CD4-positive, alpha-beta T cell treated with Interleukin-17A for 1 hour (primary cell): ENCODE results near the gene SLC24A1.

Source experiments
- DNase-seq: peaks from one replicate; pipeline ENCODE4 v3.0.0-alpha.2; 2020

SLC24A1 gene

DNA sequence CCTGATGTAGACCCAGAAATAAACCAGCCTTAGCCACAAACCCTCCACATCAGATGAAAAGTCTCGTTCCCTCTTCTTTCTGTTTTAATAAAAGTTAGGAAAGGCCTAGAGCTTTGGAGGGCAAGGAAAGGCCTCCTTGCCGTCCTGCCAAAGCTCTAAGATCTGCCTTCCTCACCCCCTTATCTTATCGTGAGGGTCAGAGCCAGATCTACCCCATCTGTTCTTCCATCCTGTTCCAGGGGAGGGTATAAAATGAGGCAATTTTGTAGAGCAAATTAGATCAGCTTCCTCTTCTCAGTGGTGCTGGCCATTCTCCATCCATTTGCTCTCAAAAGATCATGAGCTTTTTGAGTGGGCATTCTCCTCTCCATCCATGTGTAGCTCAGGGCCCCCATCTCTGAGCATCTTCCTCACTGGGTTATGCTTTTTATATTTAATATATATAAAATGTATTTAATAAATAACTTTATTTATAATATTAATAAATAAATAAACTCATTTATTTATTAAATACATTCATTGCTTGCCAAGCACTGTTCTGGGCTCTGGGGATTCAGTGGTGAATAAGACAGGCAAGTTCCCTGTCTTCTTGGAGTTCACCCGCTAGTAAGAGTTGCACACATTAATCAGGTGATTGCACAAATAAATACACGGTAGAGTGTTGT lies 2.0 kb upstream of the SLC24A1 start:
- DNase-seq = no peak

DNA sequence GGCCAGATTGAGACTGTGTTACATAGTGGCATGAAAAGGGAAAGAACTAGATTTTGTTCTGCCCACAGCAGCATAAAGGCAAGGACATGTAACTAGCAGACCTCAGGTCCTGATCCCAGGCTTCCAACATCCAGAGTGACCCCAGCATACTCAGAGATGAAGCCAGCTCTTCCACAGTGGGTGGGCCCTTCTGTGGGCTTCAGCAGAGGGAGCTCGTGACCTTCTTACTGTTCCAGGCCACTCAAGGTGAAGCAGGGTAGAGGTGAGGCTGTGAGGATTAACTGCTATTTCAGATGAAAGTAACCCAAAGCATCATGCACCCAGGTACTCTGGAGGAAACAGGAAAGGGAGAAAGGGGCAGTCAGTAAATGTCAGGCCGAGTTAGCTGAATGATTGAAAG lies 905 bp upstream of the SLC24A1 start:
- no peak for DNase-seq

DNA sequence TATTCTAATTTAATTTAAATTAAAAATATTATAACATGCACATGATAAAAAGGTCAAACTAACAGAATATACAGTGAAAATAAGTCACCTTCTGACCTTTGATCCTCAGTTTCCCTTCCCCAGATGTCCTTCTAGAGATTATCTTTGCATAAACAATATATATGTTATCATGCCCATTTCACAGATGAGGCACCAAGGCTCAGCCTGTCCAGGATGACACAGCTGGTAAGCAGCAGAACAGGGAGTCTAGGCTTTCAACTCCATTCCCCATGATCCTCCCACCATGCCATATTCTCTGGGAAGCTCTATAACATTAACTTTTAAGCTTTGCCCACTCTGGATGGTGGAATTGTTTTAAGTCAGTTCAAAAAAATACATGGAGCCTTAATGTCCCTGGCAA lies 1.4 kb downstream of the SLC24A1 start:
- no peak for DNase-seq

DNA sequence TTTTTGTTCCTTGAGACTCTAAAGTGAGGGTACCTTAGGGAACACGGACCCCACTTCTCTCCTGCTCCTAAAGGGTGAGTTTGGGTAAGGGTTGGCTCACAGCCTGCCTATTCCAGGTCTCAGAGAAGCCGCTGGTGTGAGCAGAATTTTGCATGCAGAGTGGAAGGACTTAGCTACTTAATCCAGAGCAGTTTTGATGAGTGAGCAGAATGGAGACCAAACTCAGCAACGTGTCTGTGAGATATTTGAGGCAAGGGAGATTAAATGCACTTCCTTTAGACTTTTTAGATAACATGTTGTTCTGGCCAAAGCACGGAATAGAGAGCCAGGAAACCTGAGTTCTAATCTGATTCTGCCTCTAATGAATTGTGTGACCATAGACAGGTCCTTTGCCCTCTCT lies 5.1 kb downstream of the SLC24A1 start:
- DNase-seq = no peak

DNA sequence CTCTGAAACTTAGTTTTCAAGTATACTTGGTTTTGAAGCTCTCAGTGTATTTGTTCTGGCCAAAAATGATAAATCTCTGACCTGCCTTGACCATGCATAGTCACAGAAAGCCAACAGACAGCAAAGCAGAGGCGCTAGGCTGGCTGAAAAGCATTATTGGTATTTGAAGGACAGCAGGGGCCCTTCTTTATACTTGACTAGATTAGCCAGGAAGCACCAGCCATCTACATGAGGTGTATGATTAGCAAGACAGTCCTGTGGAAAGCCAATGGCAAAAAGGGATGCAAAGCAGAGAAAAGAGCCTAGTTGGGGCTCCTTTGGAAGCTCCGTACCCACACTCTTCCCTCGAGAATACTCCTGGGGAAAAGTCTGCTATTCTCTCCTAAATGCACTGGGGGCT lies 7.8 kb downstream of the SLC24A1 start:
- no peak for DNase-seq

DNA sequence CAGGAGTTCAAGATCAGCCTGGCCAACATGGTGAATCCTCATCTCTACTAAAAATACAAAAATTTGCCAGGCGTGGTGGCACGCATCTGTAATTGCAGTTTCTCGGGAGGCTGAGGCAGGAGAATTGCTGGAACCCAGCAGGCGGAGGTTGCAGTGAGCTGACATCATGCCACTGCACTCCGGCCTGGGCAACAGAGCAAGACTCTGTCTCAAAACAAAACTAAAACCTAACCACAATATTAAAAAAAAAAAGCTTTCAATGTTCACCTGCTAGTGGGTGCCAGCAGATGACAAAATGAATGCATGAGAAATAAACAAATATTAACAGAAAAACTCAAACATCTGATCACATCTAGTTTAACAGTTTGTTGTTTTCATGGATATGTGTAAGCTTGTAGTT lies 9.0 kb downstream of the SLC24A1 start:
- DNase-seq = peak; percentile 7

DNA sequence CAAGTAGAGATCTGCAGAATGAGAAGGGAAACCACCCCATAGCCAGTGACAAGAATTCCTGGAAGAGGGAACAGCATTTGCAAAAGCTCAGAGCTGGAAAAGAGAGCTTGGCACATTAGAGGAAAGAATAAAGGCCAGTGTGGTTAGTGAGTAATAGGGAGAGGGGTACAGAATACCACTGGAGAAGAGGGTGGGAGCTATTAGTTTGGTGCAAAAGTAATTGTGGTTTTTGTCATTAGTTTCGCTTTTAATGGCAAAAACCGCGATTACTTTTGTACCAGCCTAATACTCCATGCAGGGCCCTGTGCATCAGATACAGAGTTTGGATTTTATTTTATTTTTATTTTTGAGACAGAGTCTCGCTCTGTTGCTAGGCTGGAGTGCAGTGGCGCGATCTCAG lies 9.8 kb downstream of the SLC24A1 start:
- peak; percentile 31 for DNase-seq

DNA sequence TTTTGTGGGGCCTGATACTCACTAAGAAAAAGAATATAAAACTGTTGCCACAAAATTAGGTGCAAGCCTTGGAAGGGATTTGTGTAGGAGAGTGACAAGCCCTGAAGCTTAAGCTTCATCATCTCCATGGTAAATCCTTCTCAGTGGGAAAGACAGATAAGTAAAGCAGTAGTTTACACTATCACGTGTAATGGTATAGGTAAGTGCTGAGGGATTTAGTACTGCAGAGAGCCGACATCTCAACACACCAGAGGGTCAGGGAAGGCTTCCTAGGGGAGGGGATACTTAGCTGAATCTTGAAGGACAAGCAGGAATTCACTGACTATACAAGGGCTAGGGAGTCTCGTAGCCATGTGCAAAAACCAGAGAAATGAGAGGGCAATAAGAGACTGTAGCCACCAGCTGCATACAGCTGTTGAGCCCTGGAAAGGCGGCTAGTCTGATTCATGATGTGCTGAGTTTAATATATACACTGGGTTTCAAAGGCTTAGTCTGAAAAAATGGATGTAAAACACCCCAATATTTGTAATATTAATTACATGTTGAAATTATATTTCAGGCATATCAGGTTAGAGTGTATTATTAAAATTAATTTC lies 11.1 kb downstream of the SLC24A1 start:
- no peak for DNase-seq

DNA sequence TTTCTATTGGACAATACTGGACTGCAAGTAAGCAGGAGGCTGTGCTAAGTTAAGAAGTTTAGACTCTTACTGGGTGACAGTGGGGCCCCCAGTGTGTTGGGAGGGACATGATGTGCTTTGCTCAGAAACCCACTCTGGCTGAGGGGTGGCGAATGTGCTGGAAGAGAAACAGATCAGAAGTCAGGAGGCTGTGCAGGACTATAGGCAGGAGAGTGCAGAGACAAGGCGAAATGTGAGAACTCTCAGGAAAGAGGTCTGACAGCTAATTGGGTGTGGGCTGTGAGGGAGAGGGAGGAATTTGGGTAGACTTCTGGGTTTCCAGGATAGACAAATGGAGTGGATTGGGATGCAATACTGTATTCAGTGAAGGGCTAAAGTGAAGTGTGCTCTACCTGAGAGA lies 12.0 kb downstream of the SLC24A1 start:
- DNase-seq = no peak

DNA sequence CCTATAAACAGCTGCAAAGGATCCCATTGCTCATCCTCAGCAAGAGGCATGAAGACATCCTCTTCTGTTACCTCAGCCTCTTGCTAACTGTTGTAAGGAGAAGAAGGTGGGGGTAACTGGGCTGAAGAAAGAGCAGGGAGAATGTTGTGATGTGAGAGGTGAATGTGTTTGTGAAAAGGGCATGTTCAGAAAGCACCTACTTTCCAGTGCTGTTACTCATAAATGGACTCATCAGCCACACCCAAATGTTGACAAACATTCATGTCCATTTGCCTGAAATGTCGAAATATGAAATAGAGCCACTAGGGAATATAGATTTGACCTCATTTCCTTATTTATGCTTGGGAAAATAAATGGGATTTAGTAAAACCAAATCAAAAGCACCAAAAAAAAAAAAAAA lies 12.6 kb downstream of the SLC24A1 start:
- DNase-seq = no peak

DNA sequence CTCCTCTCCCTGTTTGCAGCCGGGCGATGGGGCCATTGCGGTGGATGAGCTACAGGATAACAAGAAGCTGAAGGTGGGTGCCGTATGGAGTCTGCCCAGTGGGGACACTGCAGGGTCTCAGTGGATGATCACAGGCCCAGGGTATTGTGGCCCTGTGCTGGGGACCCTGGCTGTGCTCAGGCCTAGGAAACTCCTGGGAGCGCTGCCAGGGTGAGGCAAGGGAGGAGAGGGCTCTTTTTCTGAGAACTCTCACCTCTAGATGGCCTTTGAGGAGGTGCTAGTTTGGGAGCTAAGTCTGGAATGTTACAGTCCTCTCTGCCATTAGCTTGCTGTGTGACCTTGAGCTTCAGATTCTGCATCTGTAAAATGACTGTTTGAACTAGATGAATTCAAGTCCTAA lies 16.4 kb downstream of the SLC24A1 start:
- no peak for DNase-seq

DNA sequence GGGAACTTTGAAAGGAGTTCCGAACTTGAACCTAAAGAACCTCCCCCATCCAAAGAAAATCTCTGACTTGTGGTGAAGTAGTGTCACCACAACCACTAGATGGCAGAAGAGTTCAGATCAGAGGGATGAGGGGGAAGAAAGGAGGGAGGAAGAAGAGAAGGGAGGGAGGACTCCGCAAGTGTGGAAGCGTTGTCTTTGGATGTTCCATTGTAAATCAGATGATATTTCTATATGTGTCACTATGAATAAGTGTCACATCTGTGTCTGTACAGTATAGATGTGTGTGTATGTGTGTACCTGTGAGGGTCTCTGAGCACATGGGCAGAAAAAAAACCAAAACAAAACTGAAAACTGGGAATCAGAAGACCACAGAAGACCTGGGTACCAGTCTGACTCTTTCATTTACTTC lies 16.9 kb downstream of the SLC24A1 start:
- peak; percentile 79 for DNase-seq

DNA sequence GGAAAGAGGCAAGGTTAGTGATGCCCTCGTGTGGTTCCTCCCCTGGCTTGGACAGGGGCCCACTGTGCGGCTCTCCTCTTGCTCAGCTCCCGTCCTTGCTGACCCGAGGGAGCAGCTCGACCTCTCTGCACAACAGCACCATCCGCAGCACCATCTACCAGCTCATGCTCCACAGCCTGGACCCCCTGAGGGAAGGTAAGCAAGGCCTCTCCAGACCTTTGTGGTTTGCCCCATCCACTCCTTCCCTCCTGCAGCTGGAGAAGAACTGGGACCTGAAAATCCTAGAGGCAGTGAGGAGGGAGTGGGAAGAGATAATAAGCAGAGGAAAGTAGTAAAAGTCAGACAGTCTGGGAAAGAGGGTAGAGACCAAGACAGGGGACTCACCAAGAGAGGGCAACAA lies 17.8 kb downstream of the SLC24A1 start:
- DNase-seq = no peak

DNA sequence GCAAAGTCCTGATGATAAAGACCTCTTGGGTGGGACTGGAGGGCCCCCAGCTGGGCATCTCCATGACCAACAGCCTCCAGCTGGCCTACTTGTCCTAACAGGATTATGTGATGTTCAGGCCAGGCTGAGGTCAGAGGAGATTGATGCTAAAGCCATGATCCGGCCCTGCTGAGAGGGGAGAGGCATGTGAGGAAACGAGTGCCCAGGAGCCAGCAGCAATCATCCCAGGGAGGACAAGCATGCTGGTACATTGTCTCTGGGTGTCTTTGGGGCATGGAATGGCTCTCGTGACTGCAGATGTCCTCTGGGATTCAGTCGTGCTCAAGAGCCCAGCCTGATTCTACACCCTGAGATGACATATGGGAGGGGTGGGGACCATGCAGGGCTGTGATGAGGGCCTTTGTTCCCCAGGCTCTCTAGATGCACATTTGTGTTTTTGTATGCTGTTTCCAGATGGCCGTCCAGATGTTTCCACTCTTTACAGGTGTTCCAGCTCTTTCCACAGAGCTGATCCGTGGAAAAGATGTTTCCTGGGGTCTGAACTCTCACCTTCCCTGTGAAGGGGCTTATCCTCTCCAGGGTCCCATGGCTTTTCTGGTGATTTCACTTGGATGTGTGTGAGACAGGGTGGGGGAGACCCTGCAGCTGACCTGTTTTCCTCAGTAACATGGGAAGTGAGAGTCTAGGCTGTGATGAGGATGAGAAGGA lies 20.2 kb downstream of the SLC24A1 start:
- no peak for DNase-seq

DNA sequence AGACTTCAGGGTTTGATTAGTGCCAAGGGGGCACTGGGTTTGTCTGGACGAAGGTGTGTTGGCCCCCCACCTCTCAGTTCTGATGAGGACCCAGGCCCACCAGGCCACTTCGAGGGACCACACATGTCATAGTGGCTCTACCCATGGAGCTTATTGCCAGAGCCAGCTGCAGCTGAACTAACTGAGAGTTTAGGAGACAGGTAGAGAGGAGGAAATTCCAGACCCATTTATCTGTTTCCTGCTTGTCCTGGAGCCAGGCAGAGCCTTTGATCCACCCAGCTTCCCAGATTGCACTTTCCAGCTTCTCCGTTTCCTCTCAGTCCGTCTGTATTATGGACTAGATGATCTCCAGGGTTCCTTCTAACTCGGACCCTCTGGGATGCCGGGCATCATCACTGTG lies 20.9 kb downstream of the SLC24A1 start:
- DNase-seq = no peak

DNA sequence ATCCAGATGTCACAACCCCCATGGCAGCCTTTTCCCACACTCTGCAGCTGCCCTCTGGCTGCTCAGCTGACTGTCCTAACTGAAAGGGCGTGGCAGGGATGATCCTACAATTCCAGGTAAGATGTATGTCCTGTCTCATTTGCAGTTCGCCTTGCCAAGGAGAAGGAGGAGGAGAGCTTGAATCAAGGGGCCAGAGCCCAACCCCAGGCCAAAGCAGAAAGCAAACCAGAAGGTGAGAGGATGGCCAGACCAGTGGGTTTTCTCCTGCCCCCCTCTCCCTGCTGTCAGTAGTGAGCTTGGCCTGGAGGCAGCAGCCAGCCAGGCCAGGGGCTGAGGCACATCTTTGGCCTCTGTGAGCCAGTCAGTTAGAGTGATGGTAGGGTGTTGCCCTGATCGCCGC lies 22.5 kb downstream of the SLC24A1 start:
- no peak for DNase-seq

DNA sequence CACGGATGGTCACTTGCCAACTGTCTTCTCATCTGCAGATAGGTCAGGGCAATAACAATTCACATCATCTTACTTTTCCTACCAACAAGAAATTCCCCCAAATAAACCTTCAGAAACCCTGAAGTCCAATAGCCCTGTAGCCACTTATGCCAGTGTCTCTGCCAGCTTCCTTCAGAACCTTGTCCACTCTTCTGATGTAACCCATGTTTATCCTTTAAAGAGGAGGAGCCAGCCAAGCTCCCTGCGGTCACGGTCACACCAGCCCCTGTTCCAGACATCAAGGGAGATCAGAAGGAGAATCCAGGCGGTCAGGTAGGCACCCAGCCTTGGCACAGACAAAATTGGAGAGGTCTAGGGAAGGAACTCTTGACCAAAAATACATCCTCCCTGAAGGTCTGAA lies 23.7 kb downstream of the SLC24A1 start:
- no peak for DNase-seq

DNA sequence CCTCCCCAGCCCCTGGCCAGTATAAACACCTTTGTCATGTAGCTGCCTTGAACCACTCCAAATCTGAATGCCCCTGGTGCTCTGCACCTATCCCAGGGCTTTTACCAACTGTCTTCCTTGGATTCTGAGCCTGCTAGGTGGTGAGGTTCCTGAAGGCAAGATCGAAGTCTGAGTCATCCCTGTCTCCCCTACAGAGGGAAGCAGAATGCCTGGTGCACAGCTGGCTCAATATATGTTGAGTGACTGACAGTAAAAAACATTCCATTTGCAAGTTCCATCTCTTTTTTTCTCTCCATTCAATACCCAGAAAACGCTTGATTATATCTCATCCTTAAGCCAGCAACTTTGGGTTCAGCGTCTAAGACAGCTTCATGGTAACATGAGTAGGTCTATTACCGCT lies 24.7 kb downstream of the SLC24A1 start:
- no peak for DNase-seq

DNA sequence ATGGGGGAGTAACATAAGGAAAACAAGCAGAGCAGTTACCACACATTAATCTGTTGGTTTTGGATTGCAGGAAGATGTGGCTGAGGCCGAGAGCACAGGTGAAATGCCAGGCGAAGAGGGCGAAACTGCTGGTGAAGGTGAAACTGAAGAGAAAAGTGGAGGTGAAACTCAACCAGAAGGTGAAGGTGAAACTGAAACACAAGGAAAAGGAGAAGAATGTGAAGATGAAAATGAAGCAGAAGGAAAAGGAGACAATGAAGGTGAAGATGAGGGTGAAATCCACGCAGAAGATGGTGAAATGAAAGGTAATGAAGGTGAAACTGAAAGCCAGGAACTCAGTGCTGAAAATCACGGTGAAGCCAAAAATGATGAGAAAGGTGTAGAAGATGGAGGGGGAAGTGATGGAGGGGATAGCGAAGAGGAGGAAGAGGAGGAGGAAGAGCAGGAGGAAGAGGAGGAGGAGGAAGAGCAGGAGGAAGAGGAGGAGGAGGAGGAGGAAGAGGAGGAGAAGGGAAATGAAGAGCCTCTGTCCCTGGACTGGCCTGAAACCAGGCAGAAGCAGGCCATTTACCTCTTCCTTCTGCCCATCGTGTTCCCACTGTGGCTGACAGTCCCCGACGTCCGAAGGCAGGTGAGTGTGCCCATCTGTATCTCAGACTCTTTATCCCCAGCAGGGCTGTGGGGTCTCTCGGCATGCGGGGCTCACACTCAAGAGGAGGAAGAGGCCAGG lies 28.7 kb downstream of the SLC24A1 start:
- no peak for DNase-seq

DNA sequence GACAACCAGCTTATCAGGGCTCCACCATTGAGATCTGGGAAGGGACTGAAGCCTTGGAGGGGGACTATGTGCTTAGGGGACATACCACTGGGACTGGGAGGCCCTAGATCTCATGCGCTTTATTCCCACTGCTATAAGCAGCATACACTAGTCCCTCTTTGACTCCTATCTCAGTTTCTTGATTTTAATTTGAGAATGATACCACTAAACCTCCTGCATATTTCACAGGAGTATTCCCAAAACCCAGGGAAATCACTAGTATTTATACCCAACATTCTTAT lies 29.2 kb downstream of the SLC24A1 start:
- no peak for DNase-seq

DNA sequence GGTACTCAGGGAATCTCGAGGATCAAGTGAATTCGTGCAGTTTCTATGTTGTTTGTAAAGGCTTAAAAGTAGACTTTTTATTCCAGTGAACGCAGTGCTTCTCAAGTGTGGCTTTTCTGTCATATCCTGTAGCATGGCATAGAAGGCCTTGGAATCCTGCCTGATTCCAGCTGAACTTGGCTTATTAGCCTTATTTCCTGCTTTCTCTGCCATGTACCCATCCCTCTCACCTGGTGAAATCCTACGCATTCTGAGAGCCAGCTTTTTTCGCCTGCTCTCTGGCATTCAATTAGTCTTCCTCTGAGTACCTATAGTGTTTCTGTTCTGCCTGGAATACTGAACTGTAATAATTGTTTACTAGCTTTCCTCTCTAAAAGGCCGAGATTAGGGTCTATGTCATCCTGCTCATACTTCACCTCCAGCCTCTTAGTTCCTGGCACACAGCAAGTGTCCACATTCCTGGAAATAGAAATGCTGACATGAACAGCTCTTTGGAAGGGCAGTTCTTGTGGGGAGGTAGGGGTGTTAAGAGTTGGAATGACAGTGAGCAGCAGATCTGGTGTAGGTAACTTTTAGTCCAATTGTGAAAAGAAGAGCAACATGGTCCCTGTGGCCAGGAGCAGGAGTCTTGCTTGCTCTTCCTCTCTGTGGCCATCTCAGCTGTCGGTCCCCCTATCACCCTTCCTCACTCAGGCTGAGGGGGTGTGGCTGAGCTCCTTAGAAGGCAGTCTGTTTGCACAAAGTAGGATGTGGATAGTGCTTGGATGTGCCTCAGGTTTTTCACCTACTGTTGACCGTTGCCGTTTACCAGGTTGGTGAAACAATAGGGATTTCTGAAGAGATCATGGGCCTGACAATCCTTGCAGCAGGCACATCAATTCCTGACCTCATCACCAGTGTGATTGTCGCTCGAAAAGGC lies 30.4 kb downstream of the SLC24A1 start:
- DNase-seq = no peak

DNA sequence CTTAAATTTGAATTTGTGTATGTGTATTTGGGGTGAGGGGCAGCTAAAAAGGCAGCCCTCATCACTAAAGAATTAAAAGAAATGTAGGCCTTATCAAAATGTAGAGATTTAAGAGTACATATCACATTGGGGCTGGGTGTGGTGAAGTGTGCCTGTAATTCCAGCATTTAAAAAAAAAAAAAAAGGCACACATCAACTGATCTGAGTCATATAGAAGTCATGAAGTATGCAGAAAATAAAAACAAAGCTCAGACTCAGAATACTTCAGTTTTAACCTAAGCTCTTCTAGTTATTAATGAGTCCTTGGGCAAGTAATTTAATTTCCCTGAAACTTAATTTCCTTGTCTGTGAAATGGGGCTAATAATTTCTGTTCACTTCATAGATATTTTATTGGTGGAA lies 31.6 kb downstream of the SLC24A1 start:
- no peak for DNase-seq
